ENCODE results near the gene CDK14. TPM values are rescaled to one million over a fixed set of nuclear protein-coding genes. Genes with fewer than 3 reads are reported as not detected.

Gene CDK14
- total RNA-seq, 1 experiment from 2014 or later: 57.9 TPM

DNA sequence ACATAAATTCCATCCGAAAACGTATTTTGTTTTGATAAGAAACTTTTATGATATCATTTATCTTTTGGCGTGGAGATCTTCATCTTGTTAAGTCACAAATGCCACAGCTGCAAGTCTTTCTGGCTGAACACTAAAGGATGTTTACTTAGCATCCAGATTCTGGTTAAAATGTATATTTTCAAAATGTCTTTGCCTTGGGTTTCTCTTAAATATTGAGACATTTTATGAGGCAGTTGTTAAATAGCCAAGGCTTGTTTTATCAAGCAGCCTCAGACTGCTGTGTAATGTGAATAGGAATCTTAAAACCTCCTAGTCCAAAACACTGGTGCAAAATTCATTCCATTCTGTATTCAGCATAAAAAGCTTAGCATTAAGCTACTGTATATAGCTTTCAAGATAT, 531.8 kb downstream of the CDK14 start:
- CTCF ChIA-PET: no interaction called here
- Mint-ChIP-seq H3K4me3 (no peak overlapping the region), H3K4me1 (peaks cover 31% of the 10 kb centered on the region), H3K36me3 (peaks cover 4% of the 10 kb centered on the region), H3K27ac (no peak overlapping the region), H3K9me3 (peaks cover 5% of the 10 kb centered on the region), H3K27me3 (ENCODE audit: low read depth) (no peaks in the 10 kb centered on the region)
- POLR2A ChIA-PET: no interaction called here
- TF ChIP-seq, protein P1, sequence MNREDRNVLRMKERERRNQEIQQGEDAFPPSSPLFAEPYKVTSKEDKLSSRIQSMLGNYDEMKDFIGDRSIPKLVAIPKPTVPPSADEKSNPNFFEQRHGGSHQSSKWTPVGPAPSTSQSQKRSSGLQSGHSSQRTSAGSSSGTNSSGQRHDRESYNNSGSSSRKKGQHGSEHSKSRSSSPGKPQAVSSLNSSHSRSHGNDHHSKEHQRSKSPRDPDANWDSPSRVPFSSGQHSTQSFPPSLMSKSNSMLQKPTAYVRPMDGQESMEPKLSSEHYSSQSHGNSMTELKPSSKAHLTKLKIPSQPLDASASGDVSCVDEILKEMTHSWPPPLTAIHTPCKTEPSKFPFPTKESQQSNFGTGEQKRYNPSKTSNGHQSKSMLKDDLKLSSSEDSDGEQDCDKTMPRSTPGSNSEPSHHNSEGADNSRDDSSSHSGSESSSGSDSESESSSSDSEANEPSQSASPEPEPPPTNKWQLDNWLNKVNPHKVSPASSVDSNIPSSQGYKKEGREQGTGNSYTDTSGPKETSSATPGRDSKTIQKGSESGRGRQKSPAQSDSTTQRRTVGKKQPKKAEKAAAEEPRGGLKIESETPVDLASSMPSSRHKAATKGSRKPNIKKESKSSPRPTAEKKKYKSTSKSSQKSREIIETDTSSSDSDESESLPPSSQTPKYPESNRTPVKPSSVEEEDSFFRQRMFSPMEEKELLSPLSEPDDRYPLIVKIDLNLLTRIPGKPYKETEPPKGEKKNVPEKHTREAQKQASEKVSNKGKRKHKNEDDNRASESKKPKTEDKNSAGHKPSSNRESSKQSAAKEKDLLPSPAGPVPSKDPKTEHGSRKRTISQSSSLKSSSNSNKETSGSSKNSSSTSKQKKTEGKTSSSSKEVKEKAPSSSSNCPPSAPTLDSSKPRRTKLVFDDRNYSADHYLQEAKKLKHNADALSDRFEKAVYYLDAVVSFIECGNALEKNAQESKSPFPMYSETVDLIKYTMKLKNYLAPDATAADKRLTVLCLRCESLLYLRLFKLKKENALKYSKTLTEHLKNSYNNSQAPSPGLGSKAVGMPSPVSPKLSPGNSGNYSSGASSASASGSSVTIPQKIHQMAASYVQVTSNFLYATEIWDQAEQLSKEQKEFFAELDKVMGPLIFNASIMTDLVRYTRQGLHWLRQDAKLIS (CRISPR knock-in tag; IDR thresholded peaks at IDR 0.05; ENCODE audit: borderline replicate concordance): no peak
- TF ChIP-seq, protein P2, sequence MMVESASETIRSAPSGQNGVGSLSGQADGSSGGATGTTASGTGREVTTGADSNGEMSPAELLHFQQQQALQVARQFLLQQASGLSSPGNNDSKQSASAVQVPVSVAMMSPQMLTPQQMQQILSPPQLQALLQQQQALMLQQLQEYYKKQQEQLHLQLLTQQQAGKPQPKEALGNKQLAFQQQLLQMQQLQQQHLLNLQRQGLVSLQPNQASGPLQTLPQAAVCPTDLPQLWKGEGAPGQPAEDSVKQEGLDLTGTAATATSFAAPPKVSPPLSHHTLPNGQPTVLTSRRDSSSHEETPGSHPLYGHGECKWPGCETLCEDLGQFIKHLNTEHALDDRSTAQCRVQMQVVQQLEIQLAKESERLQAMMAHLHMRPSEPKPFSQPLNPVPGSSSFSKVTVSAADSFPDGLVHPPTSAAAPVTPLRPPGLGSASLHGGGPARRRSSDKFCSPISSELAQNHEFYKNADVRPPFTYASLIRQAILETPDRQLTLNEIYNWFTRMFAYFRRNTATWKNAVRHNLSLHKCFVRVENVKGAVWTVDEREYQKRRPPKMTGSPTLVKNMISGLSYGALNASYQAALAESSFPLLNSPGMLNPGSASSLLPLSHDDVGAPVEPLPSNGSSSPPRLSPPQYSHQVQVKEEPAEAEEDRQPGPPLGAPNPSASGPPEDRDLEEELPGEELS (CRISPR knock-in tag; IDR thresholded peaks at IDR 0.05): no peak
- TF ChIP-seq, protein P3, sequence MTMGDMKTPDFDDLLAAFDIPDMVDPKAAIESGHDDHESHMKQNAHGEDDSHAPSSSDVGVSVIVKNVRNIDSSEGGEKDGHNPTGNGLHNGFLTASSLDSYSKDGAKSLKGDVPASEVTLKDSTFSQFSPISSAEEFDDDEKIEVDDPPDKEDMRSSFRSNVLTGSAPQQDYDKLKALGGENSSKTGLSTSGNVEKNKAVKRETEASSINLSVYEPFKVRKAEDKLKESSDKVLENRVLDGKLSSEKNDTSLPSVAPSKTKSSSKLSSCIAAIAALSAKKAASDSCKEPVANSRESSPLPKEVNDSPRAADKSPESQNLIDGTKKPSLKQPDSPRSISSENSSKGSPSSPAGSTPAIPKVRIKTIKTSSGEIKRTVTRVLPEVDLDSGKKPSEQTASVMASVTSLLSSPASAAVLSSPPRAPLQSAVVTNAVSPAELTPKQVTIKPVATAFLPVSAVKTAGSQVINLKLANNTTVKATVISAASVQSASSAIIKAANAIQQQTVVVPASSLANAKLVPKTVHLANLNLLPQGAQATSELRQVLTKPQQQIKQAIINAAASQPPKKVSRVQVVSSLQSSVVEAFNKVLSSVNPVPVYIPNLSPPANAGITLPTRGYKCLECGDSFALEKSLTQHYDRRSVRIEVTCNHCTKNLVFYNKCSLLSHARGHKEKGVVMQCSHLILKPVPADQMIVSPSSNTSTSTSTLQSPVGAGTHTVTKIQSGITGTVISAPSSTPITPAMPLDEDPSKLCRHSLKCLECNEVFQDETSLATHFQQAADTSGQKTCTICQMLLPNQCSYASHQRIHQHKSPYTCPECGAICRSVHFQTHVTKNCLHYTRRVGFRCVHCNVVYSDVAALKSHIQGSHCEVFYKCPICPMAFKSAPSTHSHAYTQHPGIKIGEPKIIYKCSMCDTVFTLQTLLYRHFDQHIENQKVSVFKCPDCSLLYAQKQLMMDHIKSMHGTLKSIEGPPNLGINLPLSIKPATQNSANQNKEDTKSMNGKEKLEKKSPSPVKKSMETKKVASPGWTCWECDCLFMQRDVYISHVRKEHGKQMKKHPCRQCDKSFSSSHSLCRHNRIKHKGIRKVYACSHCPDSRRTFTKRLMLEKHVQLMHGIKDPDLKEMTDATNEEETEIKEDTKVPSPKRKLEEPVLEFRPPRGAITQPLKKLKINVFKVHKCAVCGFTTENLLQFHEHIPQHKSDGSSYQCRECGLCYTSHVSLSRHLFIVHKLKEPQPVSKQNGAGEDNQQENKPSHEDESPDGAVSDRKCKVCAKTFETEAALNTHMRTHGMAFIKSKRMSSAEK (CRISPR knock-in tag; IDR thresholded peaks at IDR 0.05; ENCODE audit: borderline replicate concordance): no peak
- TF ChIP-seq, protein P4, sequence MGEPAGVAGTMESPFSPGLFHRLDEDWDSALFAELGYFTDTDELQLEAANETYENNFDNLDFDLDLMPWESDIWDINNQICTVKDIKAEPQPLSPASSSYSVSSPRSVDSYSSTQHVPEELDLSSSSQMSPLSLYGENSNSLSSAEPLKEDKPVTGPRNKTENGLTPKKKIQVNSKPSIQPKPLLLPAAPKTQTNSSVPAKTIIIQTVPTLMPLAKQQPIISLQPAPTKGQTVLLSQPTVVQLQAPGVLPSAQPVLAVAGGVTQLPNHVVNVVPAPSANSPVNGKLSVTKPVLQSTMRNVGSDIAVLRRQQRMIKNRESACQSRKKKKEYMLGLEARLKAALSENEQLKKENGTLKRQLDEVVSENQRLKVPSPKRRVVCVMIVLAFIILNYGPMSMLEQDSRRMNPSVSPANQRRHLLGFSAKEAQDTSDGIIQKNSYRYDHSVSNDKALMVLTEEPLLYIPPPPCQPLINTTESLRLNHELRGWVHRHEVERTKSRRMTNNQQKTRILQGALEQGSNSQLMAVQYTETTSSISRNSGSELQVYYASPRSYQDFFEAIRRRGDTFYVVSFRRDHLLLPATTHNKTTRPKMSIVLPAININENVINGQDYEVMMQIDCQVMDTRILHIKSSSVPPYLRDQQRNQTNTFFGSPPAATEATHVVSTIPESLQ (CRISPR knock-in tag; IDR thresholded peaks at IDR 0.05): no peak
- TF ChIP-seq ATF1 (CRISPR knock-in tag; IDR thresholded peaks at IDR 0.05) (no peak), FOXP1 (CRISPR knock-in tag; IDR thresholded peaks at IDR 0.05; ENCODE audit: borderline replicate concordance) (no peak), NR3C1 (CRISPR knock-in tag; conservative IDR thresholded peaks at IDR 0.05; ENCODE audit: low read depth) (no peak), HMGA2 (CRISPR knock-in tag; IDR thresholded peaks at IDR 0.05) (no peak), ESRRA (CRISPR knock-in tag; IDR thresholded peaks at IDR 0.05; ENCODE audit: borderline replicate concordance) (no peak), JAZF1 (CRISPR knock-in tag; IDR thresholded peaks at IDR 0.05) (no peak), GABPB1 (CRISPR knock-in tag; IDR thresholded peaks at IDR 0.05) (no peak), FOXK1 (CRISPR knock-in tag; IDR thresholded peaks at IDR 0.05) (no peak), GTF2I (CRISPR knock-in tag; conservative IDR thresholded peaks at IDR 0.05) (no peak)
- TF ChIP-seq, protein P5, sequence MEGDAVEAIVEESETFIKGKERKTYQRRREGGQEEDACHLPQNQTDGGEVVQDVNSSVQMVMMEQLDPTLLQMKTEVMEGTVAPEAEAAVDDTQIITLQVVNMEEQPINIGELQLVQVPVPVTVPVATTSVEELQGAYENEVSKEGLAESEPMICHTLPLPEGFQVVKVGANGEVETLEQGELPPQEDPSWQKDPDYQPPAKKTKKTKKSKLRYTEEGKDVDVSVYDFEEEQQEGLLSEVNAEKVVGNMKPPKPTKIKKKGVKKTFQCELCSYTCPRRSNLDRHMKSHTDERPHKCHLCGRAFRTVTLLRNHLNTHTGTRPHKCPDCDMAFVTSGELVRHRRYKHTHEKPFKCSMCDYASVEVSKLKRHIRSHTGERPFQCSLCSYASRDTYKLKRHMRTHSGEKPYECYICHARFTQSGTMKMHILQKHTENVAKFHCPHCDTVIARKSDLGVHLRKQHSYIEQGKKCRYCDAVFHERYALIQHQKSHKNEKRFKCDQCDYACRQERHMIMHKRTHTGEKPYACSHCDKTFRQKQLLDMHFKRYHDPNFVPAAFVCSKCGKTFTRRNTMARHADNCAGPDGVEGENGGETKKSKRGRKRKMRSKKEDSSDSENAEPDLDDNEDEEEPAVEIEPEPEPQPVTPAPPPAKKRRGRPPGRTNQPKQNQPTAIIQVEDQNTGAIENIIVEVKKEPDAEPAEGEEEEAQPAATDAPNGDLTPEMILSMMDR (IDR thresholded peaks at IDR 0.05): no peak
- TF ChIP-seq, protein P6, sequence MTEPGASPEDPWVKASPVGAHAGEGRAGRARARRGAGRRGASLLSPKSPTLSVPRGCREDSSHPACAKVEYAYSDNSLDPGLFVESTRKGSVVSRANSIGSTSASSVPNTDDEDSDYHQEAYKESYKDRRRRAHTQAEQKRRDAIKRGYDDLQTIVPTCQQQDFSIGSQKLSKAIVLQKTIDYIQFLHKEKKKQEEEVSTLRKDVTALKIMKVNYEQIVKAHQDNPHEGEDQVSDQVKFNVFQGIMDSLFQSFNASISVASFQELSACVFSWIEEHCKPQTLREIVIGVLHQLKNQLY (CRISPR knock-in tag; IDR thresholded peaks at IDR 0.05): no peak
- TF ChIP-seq, protein P7, sequence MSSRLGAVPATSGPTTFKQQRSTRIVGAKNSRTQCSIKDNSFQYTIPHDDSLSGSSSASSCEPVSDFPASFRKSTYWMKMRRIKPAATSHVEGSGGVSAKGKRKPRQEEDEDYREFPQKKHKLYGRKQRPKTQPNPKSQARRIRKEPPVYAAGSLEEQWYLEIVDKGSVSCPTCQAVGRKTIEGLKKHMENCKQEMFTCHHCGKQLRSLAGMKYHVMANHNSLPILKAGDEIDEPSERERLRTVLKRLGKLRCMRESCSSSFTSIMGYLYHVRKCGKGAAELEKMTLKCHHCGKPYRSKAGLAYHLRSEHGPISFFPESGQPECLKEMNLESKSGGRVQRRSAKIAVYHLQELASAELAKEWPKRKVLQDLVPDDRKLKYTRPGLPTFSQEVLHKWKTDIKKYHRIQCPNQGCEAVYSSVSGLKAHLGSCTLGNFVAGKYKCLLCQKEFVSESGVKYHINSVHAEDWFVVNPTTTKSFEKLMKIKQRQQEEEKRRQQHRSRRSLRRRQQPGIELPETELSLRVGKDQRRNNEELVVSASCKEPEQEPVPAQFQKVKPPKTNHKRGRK (CRISPR knock-in tag; IDR thresholded peaks at IDR 0.05; ENCODE audit: borderline replicate concordance): no peak
- no peak for ATAC-seq
- no peak for DNase-seq (ENCODE audit: low spot score)
